HL-60/S4 treated with phorbol 12-myristate 13-acetate at 8.2 ng/mL for 4 days and 3 days (cell line): ENCODE data around the gene CISTR.

Experiments
- in situ Hi-C: fragments of 300-500 bp; cut with MboI; formaldehyde crosslinking; loops from 2 replicates; pipeline ENCODE4 v1.15.0; 2022; ENCODE audit warnings: low sequenced_read_pairs

The CISTR gene

GRCh38 chr12:53747095-53747494 lies 4.7 kb downstream of the CISTR start:
- in situ Hi-C loops = loop anchor here (10.0 kb wide), 1 partner anchor 52 kb away; no protein-coding TSS in a partner anchor

- in situ Hi-C loops = loop anchor here (10.0 kb wide), 1 partner anchor 52 kb away; no protein-coding TSS in a partner anchor
These were observed 5.1 kb downstream of the CISTR start for GRCh38 chr12:53746592-53747092.

- in situ Hi-C loops = loop anchor here (10.0 kb wide), 1 partner anchor 50 kb away; no protein-coding TSS in a partner anchor
These were observed 7.0 kb downstream of the CISTR start for GRCh38 chr12:53744751-53745150.

- in situ Hi-C loops = loop anchor here (10.0 kb wide), 1 partner anchor 49 kb away; no protein-coding TSS in a partner anchor
These were observed 7.7 kb downstream of the CISTR start for GRCh38 chr12:53744130-53744441.

GRCh38 chr12:53743266-53744129 lies 8.3 kb downstream of the CISTR start:
- in situ Hi-C loops = loop anchor here (10.0 kb wide), 1 partner anchor 49 kb away; no protein-coding TSS in a partner anchor

GRCh38 chr12:53740130-53740491 lies 11.7 kb downstream of the CISTR start:
- in situ Hi-C loops = loop anchor here (10.0 kb wide), 1 partner anchor 45 kb away; no protein-coding TSS in a partner anchor

- in situ Hi-C loops = loop anchor here (10.0 kb wide), 1 partner anchor 45 kb away; no protein-coding TSS in a partner anchor
These were observed 12.3 kb downstream of the CISTR start for GRCh38 chr12:53739214-53740129.

- in situ Hi-C loops = no loop called here
These were observed 13.2 kb downstream of the CISTR start for GRCh38 chr12:53738406-53739213.

- in situ Hi-C loops = no loop called here
These were observed 13.8 kb downstream of the CISTR start for GRCh38 chr12:53737951-53738405.

- in situ Hi-C loops = no loop called here
These were observed 14.5 kb downstream of the CISTR start for GRCh38 chr12:53737093-53737808.

- in situ Hi-C loops = no loop called here
These were observed 15.2 kb downstream of the CISTR start for GRCh38 chr12:53736592-53736991.

- in situ Hi-C loops = no loop called here
These were observed 16.2 kb downstream of the CISTR start for GRCh38 chr12:53735556-53735955.

- in situ Hi-C loops = no loop called here
These were observed 17.4 kb downstream of the CISTR start for GRCh38 chr12:53734425-53734824.

- in situ Hi-C loops = no loop called here
These were observed 18.0 kb downstream of the CISTR start for GRCh38 chr12:53733807-53734200.

GRCh38 chr12:53733051-53733806 lies 18.6 kb downstream of the CISTR start:
- in situ Hi-C loops = no loop called here

GRCh38 chr12:53729644-53730043 lies 22.1 kb downstream of the CISTR start:
- in situ Hi-C loops = no loop called here

GRCh38 chr12:53728206-53728605 lies 23.6 kb downstream of the CISTR start:
- in situ Hi-C loops = no loop called here

- in situ Hi-C loops = no loop called here
These were observed 24.3 kb downstream of the CISTR start, which contains the start of gene CALCOCO1 for GRCh38 chr12:53727310-53728041. CALCOCO1 (minus strand) TSS chr12:53727452; CDS start chr12:53725242, 2,210 bp downstream.
